ENCODE results near the gene OOSP4B. TPM values are rescaled to one million over a fixed set of nuclear protein-coding genes. Genes with fewer than 3 reads are reported as not detected.
"Not testable (repeated sequence)": the region's sequence is repeated elsewhere in the genome, so short reads cannot be mapped to it uniquely, and the experiment has no call there.

The OOSP4B gene
- total RNA-seq, 1 experiment from 2014 or later: not detected

DNA sequence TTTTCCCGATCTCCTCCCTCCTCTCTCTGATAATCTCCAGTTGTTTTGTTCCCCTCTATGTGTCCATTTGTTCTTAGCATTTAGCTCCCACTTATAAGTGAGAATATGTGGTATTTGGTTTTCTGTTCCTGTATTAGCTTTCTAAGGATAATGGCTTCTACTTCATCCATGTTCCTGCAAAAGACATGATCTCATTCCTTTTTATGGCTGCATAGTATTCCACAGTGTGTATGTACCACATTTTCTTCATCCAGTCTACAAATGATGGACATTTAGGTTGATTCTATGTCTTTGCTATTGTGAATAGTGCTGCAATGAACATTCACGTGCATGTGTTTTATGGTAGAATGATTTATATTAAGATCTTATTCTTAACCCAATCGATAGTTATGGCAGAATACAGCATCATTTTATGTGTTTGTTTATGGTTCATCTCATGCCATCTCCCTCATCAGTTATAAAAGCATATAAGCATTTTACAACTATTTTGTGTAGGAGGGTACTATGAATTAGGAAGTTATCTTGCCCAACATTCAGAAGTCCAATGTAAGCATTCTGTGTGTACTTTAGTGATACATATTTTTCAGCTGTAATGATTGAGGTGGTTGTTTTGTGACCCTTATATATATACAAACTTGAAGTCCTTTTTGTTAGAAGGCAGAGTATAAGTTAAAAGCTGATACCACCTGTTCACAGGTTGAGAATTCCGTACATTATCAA lies 42.7 kb downstream of the OOSP4B start:
- no peak for DNase-seq (ENCODE audit: low read depth)

DNA sequence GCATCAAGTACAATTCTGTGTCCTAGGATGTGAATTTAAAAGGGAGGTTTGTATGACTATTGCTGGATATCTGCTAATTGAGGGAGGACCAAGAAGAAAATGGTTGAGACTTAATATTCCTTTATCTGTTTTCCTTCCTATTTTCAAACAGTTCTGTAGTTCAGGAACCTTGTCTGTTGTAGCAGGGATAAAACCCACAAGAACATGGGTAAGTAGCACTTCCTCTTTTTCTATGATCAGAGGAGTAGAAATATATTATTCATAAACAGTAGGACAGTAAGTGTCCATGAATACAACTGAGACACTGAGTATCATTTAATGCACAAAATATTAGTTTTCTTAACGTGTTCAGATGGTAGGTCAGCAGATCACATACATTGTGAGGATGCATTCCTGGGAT lies 47.1 kb downstream of the OOSP4B start:
- DNase-seq (ENCODE audit: low read depth): no peak

DNA sequence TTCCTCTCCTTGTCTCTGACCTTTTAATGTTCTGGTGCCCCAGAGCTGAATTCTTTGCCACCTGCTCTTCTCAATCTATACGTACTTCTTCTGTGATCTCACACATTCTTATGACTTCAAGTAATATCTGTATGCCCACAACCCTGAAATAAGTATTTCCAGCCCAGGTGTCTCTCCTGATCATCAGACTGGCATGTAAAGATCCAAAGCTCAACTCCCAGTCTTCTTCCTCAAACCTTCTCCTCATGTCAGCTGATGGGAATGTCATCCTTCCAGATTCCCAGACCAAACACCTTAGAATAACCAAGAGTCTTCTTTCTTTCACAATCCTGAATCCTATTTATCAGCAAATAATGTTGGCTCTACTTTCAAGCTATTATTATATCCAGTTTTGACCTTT lies 48.8 kb downstream of the OOSP4B start:
- DNase-seq (ENCODE audit: low read depth): no peak

DNA sequence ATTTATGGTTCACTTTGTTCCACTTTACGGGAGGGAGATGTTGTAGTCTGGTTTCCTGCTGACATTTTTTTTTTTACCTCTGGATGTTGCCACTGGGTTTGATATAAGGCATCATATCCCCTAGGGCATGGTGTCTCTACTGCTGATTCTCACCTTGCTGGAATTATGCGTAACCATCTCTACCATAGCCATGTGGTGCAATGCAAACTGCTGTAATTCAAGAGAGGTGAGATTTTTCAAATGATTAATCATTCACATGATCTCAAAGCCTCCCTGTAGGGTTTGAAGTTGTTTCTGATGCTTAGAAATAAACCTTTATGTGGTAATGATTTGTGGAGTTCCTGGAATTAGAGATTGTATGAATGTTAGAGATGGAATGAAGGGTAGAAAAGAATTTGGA lies 52.5 kb downstream of the OOSP4B start:
- no peak for DNase-seq (ENCODE audit: low read depth)

DNA sequence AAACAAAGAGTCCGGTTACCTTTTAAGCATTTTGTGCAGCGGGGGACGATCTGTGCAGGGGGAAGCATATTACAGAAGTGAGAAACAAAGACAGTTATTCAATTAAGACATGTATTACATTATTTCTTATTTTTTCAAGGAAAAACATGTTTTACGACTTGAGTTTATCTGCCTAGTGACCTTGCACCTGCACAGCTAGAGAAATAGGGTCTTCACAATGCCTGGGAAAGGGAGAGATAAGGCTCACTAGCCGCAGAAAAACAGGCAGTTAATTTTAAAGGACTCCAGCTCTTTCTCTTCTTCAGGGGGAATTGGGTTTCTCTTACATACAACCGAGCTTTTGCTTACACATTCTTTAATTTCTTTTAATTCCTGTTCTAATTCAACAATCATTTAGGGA lies 54.7 kb downstream of the OOSP4B start:
- not testable (repeated sequence) for DNase-seq (ENCODE audit: low read depth)

DNA sequence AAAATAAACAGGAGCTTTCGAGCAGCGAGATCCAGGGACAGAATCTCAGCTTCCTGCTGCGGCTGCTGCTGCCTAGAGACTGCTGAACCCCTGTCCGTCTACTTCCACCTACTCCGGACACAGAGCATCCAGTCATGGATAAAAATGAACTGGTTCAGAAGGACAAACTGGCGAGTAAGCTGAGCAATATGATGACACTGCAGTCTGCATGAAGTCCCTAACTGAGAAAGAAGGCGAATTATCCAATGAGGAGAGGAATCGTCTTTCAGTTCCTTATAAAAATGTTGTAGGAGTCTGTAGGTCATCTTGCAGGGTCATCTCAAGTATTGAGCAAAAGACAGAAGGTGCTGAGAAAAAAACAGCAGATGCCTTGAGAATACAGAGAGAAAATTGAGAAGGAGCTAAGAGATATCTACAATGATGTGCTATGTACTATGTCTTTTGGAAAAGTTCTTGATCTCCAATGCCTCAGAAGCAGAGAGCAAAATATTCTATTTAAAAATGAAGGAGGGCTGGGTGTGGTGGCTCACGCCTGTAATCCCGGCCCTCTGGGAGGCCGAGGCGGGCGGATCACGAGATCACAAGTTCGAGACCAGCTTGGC lies 60.3 kb downstream of the OOSP4B start:
- no peak for DNase-seq (ENCODE audit: low read depth)

DNA sequence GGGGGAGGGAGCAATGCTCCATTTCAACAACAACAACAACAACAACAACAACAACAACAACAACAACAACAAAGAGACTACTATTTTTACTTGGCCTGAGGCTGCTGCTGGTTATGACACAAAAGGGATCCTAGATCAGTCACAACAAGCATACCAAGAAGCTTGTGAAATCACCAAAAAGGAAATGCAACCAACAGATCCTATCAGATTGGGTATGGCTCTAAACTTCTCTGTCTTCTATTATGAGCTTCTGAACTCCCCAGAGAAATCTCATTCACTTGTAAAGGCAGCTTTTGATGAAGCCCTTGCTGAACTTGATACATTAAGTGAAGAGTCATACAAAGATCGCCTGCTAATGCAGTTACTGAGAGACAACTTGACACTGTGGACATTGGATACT lies 61.0 kb downstream of the OOSP4B start:
- no peak for DNase-seq (ENCODE audit: low read depth)

DNA sequence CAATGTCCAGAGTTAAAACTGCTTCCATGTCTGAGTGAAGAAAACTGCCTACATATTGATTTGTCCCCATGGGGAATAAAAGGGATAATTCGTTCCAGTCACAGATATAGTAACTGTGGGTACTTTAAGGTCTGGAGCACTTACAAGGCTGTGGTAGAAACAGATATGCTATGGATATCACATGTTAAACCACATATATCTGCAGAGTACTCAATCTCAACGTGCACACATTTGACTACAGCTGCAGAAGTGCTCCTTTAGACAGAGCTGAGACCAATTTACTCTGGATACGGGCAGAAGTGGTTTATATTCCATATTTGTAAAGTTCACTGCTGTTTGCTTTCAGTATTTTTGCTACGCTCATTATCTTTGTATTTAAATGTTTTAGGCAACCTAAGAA lies 61.8 kb downstream of the OOSP4B start:
- no peak for DNase-seq (ENCODE audit: low read depth)

DNA sequence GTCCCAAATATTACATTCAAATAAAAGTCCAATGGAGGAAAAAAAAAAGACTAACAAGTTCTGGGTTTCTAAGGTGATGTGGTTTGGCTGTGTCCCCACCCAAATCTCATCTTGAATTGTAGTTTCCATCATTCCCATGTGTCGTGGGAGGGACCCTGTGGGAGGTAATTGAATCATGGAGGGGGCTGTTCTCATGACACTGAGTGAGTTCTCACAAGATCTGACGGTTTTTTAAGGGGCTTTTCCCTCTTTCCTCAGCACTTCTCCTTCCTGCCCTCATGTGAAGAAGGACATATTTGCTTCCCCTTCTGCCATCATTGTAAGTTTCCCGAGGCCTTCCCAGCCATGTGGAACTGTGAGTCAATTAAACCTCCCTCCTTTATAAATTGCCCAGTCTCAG lies 63.6 kb downstream of the OOSP4B start:
- DNase-seq (ENCODE audit: low read depth): no peak

Other genes starting within 250 kb of the OOSP4B start
- gene MRPL16, start 206.4 kb upstream of the OOSP4B start, total RNA-seq (2014; rRNA removed; shearing (Covaris generic)): 91.6 and 95.7 TPM in 2 replicates
- gene CBLIF, start 171.7 kb upstream of the OOSP4B start, total RNA-seq (2014; rRNA removed; shearing (Covaris generic)): not detected in 2 replicates
- 0.30 and 4.1 TPM in 2 replicates for gene TCN1, start 150.7 kb upstream of the OOSP4B start, total RNA-seq (2014; rRNA removed; shearing (Covaris generic))
- 0.13 TPM in 1 of 2 replicates, not detected in the other for gene OOSP3, start 138.4 kb upstream of the OOSP4B start, total RNA-seq (2014; rRNA removed; shearing (Covaris generic))
- not detected in 2 replicates for gene OOSP1, start 78.7 kb upstream of the OOSP4B start, total RNA-seq (2014; rRNA removed; shearing (Covaris generic))
- gene OOSP4A, start 53.1 kb upstream of the OOSP4B start, total RNA-seq (2014; rRNA removed; shearing (Covaris generic)): not detected in 2 replicates
- gene OOSP2, start 23.2 kb downstream of the OOSP4B start, total RNA-seq (2014; rRNA removed; shearing (Covaris generic)): not detected in 2 replicates
- not detected in 2 replicates for gene MS4A3, start 39.5 kb downstream of the OOSP4B start, total RNA-seq (2014; rRNA removed; shearing (Covaris generic))
- not detected in 2 replicates for gene MS4A2, start 71.5 kb downstream of the OOSP4B start, total RNA-seq (2014; rRNA removed; shearing (Covaris generic))
- not detected in 2 replicates for gene MS4A6A, start 165.9 kb downstream of the OOSP4B start, total RNA-seq (2014; rRNA removed; shearing (Covaris generic))
- not detected in 2 replicates for gene MS4A4E, start 226.0 kb downstream of the OOSP4B start, total RNA-seq (2014; rRNA removed; shearing (Covaris generic))